DMS79 treated with DMSO at 0.1 percent for 48 hours (cell line): ENCODE measurements around the gene PIH1D2.
"Not testable (repeated sequence)": the region's sequence is repeated elsewhere in the genome, so short reads cannot be mapped to it uniquely, and the experiment has no call there.

ENCODE experiments used
- DNase-seq: peaks from one replicate; lab custom pipeline; 2025; lab: John Stamatoyannopoulos, UW

The PIH1D2 gene

DNA sequence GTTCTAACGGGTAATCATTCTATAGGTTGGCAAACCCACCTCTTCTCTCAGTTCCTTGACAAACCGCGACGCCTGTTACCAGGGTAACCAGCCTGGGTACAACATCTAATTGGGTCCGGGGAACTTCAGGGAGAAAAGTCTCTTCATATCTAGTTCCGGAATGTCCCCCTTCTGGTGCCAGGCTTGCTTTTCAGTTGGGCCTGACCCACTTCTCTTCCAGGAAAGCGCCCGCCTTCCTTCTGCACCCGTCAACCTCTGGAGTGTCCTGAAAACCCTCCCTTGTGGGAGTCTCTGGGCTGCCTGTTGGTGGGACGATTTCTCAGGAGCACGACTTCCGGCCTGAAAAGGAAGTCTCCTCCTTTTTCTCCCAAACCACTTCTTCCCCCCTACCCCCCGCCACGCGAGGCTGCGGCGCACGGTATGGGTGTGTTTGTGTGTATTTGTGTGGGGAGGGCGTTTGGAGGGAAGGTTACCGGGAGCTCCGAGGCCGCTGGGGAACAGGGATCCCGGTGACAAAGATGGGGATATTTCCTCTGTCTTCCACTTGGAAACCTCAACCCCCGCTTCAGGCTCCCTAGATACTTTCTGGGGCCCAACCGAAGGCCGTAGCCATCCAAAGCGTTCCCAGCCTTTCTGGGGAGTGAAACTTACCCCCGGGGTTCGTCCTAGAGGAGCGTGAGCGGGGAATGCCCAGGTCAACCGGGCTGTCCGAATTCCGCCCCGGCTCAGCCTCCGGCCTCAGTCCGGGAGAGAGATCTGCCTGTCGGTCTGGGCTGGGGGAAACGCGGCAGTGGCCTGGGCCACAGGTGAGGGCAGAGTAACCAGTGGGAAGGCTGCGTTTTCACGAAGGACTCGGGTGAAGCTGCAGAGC is at the start of gene PIH1D2, which contains the start of gene NKAPD1:
PIH1D2 (minus strand) TSS at position 77 of the 871 bp plus-strand sequence. CDS start 843 bp downstream, outside the sequence.
NKAPD1 (plus strand) TSS at position 359 of the 871 bp plus-strand sequence. CDS start 1,276 bp downstream, outside the sequence.
- peak; percentile 96 for DNase-seq

DNA sequence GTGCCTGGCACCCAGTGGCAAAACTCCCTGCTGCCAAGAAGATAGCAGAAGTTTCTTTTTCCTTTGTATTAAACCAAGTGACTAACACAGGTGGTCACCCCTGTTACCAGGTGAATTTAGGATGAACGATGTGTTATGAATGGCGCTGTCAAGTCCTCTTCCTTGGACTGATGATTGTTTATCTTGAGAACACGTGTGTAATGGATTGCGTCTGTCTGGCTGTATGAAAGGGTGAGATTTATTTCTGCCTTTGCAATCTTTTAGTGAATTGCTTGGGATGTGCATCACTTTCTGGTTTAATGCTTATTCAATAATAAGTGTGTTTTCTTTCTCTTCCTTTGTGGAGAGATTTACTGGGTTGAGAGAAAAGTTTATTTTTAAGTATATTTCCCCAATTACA is 49.3 kb upstream of the PIH1D2 start:
- no peak for DNase-seq

DNA sequence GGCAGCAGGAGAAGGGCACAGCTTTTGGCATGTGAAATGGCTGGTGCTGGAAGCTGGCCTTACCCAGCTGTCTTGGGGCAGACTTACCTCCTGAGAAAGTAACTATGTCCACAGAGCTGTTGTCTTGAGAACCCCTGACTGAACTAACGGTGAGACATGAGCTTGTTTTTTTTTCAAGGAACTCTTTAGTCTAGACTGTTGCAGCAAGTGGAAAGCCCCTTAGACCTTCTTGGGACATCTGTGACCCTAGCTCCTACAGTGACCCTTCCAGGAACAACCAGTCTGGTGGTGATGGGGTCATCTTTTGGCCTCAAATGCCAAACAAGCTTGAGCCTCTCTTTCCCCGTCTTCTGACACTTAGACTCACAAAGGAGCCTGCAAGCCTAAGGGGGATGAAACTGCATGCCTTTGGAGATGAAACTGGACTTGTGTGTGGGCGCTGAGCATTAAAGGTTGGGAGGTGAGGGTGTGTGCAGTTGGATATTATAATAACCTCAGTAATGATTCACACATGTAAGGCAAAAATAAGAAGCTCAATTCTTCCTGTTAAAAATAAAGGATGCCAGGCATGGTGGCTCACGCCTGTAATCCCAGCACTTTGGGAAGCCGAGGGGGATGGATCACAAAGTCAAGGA is 48.3 kb upstream of the PIH1D2 start:
- no peak for DNase-seq

GRCh38 chr11:112118176-112118575 is 44.4 kb upstream of the PIH1D2 start:
- DNase-seq, result no peak

DNA sequence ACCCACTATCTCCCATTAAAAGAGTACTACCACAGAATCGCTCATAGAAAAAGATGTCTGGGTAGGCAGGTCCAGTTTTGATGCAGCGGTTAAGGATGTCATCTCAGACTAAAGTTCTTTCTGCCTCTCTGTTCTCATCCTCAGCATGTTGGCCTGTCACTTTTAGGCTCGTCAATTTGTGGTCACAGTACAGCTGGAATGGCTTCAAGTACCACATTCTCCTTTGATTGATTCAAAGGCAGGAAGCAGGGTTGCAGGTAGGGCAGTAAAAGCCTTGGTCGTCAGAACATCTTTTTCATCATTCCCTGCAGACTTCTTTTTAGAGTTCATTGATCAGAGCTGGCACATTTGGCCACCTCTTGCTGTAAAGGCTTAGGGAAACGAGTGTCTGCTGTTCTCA is 41.6 kb upstream of the PIH1D2 start:
- DNase-seq, result no peak

DNA sequence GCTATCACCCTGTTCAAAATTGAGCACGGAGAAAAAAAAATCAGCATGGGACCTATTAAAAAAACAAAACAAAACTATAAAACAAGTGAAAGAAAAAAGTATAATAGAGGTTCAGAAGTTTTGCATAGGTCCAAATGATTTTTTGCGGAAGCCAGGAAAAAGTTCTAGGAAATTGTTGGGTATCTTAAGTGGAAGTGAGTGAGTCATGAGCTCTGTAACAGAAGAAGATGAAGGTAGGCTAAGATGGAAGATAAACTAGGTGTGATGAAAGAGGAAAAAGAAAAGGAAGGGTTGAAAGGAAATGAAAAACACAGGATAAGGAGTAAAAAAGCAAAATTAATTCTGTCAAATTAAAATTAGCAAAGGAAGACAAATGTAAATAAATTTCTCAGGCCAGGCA is 40.6 kb upstream of the PIH1D2 start:
- no peak for DNase-seq

DNA sequence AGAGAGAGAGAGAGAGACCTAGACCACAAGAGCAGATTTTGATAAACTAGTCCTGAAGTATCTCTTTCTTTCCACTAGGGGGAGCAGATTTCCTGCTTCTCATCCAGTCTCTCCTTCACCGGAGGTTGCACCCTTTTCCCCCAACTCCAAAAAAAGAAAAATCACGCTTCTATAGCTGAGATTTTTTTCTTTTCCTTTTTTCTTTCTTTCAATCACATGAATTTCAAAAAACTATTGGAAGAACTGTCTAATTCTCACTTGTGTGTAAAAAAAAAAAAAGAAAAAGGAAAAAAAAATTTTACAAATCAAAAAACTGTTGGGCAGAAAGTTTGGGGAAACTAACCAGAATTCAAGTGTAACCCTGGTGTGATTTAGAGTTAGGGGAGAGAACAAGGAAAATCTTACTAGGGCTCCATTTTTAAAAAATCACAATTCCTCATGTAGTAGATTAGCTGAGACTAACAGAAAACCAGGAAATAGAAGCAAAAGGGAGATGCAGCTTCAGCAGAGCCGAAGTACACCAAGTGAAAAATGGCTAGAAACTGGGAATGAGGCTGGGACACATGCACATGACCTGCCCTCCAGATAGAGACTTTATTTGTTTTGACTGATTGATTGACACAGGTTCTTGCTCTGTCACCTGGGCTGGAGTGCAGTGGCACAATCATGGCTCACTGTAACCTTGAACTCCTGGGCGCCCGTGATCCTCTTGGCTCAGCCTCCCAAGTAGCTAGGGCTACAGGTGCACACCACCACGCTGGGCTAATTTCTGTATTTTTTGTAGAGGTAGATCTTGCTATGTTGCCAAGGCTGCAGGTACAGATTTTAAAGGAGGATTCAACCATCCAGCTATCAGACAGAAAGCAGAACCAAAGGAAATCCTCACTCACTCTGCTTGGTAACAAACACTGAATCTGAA is 40.0 kb upstream of the PIH1D2 start:
- DNase-seq, result peak; percentile 81

- DNase-seq, result no peak
These were observed 32.3 kb upstream of the PIH1D2 start for GRCh38 chr11:112106070-112106469.

GRCh38 chr11:112103446-112103845 is 29.6 kb upstream of the PIH1D2 start:
- no peak for DNase-seq

- no peak for DNase-seq
These were observed 26.6 kb upstream of the PIH1D2 start for GRCh38 chr11:112100462-112100861.

GRCh38 chr11:112097734-112098528 is 24.1 kb upstream of the PIH1D2 start:
- no peak for DNase-seq

DNA sequence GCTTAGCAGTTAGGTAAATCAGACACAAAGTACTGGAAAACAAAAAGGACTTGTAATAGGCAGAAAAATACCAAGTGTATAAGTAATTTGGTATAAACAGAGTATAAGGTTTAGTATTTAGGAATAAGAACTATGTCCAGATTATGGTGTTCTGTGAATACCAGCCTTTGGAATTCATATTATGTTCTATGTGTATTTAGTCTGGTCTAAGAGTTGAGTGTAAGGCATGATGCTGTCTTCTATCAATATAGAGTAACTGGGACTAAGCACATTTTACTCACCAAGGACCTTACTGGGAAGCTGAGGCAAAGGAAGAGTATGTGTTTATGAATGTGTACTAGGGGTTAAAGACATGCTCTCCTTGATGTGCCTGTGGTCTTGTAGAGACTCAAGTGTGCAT is 22.4 kb upstream of the PIH1D2 start:
- no peak for DNase-seq

- not testable (repeated sequence) for DNase-seq
These were observed 21.5 kb upstream of the PIH1D2 start for GRCh38 chr11:112095302-112095701.

DNA sequence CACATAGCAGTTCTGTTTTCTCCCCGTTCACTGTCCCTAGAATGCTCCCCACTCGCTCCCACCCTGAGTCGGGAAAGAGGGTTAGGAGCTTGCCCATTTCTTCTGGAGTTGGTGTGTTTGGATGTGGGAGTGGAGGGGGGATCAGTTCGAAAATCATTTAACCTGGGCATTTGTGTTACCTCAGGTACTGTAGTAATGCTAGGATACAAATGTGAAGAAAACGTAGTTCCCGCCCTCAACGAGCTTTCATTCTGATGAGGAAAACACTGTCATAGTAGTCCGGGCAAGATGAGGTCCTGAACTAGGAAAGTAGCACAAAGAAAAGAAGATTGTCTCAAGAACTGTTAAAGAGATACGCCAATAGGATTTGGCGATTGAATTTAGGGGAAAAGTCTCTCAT is 13.4 kb upstream of the PIH1D2 start:
- no peak for DNase-seq

DNA sequence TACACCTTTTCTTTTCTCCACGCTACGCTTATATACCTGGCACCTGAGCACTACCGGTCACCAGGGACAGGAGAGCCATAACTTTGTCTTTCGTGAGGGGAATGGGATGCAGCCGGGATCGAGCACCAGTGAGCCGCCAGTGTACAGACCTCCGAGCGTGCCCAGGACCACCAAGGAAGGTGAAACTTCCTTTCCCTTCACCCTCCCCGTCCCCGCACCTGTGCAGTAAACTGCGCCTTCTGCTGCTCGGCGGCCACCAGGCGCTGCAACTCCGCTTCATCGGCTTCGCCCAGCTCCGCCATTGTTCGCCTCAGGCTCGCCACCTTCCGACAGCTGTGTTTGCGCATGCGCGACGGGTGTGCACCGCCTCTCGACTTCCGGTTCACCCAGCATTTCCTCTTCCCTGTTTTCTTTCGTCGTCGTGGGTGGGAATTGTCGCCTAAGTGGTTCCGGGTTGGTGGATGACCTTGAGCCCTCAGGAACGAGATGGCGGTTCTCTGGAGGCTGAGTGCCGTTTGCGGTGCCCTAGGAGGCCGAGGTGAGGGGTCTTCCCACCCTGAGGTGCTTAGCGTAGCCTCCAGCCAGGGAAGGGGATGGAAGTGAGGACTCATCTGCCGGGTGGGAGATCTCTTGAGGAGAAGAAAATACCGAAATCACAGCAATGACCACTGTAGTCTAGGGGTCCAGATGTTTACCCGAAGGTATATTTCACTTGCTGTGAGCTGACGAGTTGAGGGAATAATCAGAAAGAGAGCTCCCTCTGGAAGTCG is 12.8 kb upstream of the PIH1D2 start, which contains the start of the genes SDHD and TIMM8B:
SDHD (plus strand) TSS at position 452 of the 770 bp plus-strand sequence; CDS start at position 487, 35 bp downstream.
TIMM8B (minus strand) TSS at position 335 of the 770 bp plus-strand sequence; CDS start at position 302, 33 bp downstream.
- peak; percentile 100 for DNase-seq

GRCh38 chr11:112085822-112086421 is 12.1 kb upstream of the PIH1D2 start:
- DNase-seq, result no peak

DNA sequence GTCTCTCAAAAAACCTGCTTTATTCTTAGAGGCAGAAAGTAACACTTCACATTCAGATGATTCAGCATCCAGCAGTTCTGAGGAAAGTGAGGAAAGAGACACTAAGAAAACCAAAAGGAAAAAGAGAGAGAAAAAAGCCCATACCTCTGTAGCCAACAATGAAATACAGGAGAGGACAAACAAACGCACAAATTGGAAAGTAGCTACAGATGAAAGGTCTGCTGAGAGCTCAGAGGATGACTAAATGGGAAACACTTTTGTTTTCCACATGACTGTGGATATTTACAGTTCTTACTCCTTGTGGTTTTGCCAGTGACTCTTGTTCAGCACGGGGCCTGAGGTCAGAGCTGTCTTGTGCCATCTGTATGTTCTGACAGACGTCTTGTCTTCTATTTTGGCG is 8.9 kb upstream of the PIH1D2 start:
- DNase-seq, result no peak

DNA sequence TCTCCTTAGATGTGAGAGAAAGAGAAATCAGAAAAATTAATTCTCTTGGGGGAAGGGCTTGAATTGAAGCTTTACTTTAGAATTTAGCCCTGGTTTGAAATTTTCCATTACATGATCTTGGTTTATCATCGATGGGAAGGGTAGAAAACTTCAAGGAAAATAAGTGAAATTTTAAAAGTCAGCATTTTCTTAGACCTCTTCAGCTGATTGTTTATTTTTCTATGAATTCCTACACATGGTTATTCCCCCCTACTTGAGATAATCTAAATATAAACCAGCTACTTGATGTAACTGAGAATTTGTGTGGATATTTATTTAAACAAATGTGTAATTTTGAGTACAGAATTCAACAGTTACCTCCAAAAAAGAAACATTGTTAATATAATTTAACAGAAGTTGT is 10.9 kb downstream of the PIH1D2 start:
- no peak for DNase-seq

GRCh38 chr11:112058103-112058502 is 15.7 kb downstream of the PIH1D2 start:
- DNase-seq, result no peak

- DNase-seq, result no peak
These were observed 16.6 kb downstream of the PIH1D2 start for GRCh38 chr11:112057170-112057569.
